SIG-M5 treated with dmso at 0.1 percent for 504 hours (cell line): ENCODE data around the gene GPR137.

ENCODE experiments used
- DNase-seq: peaks from one replicate; lab custom pipeline; 2025; ENCODE audit not compliant: unreplicated experiment; lab: John Stamatoyannopoulos, UW

Gene GPR137

GRCh38 chr11:64284048-64284961 is 1.3 kb upstream of the GPR137 start, which contains the start of gene BAD:
Gene BAD, minus strand, starts transcription at chr11:64284665. Its CDS starts 297 bp downstream, at chr11:64284368.
- DNase-seq: peak; percentile 93

- no peak for DNase-seq
These were observed 495 bp downstream of the GPR137 start for GRCh38 chr11:64285885-64286800.

- DNase-seq: no peak
These were observed 1.1 kb downstream of the GPR137 start for GRCh38 chr11:64286801-64287159.

GRCh38 chr11:64287676-64288352 is 2.2 kb downstream of the GPR137 start:
- no peak for DNase-seq

DNA sequence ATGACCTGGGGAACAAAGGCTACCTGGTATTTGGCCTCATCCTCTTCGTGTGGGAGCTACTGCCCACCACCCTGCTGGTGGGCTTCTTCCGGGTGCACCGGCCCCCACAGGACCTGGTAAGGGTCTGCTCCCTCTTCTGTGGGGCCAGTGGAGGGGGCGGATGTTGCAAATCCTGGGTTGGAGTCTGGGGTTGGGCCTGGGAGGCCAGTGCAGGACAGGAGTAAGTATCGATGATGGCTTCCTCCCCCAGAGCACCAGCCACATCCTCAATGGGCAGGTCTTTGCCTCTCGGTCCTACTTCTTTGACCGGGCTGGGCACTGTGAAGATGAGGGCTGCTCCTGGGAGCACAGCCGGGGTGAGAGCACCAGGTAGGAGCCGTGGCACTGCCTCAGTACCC is 2.7 kb downstream of the GPR137 start:
- no peak for DNase-seq

GRCh38 chr11:64289002-64289564 is 3.4 kb downstream of the GPR137 start:
- DNase-seq: no peak

- DNase-seq: no peak
These were observed 5.0 kb downstream of the GPR137 start for GRCh38 chr11:64290352-64291261.

GRCh38 chr11:64291262-64291751 is 5.7 kb downstream of the GPR137 start, which contains the start of gene KCNK4:
Gene KCNK4, plus strand, starts transcription at chr11:64291302. Its CDS starts 1,717 bp downstream, at chr11:64293019.
- no peak for DNase-seq

GRCh38 chr11:64291752-64292459 is 6.3 kb downstream of the GPR137 start:
- no peak for DNase-seq

DNA sequence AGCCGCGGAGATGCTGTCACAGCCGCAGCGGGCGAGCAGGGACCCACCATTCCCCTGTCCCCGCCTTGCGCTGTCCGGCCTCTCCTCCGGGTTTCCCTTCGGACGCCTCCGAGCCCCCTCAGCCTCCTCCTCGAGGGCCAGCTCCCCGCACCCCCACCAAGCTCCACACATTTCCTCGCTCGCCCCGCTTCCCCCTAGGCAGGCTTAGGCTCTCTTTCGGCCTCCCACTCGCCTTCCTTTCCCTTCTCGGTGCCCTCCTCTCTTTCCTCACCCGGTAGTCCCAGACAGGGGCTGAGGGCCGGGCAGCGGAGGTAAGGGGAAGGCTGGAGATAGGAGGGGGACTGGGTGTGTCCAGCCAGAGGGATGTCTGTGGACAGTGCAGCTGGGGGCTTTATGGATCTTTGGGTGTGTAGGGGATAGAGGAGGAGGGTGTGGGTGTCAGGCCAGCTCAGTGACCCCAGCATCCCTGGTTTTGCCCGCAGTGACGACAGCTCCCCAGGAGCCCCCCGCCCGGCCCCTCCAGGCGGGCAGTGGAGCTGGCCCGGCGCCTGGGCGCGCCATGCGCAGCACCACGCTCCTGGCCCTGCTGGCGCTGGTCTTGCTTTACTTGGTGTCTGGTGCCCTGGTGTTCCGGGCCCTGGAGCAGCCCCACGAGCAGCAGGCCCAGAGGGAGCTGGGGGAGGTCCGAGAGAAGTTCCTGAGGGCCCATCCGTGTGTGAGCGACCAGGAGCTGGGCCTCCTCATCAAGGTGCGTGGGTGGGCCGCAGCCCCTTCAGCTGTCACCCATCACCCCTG is 7.0 kb downstream of the GPR137 start:
- DNase-seq: no peak

DNA sequence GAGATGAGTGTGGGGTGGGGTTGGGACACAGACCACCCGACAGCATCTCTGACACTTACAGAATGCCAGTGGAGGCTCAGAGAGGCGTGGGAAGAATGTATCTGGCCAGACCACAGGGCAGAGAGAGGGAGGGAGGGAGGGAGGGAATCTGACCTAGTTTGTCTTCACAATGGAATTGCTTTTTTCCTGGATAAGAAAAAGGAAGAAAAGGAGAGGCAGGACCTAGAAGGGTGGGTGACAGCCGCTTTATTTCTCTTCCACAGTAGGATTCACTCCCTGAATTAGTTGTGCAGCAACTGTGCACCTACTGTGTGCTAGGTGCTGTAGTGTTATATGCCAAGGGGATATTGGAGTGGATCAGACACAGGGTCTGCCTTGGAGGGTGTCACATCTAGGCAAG is 9.1 kb downstream of the GPR137 start:
- DNase-seq: no peak

DNA sequence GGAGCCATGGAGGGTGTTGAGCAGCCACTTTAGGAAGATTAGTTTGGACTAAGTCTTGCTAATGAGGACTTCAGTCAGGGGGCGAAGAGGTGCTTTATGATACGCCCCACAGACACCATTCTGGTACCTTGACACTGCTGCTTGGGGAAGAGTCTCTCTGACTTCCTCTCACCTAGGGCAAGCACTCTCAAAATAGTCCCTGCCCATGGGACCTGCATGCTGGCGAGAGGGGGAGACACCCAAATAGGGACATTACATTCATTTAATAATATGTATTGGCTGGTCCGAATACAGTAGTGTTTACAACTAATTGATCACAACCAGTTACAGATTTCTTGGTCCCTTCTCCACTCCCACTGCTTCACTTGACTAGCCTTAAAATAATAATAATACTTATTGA is 10.1 kb downstream of the GPR137 start:
- no peak for DNase-seq

DNA sequence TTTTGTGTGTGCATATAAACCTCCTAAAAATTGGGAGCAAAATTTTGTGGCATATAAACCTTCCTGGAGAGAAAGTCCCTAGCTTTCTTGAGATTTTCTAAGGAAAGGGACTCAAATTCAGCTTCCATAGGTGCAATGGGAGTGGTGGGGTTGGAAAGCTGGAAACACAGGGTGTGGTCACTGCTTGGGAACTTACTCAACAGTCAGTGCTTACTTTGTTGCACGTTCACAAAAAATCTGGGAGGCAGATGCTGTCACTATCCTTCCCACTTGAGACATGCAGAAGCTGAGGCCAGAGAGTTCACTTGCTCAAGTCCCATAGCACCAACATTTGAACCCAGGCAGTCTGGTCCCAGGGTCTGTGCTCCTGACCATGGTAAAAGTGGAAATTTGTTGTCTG is 10.6 kb downstream of the GPR137 start:
- DNase-seq: no peak

- no peak for DNase-seq
These were observed 11.4 kb downstream of the GPR137 start for GRCh38 chr11:64296830-64297698.

- no peak for DNase-seq
These were observed 12.2 kb downstream of the GPR137 start for GRCh38 chr11:64297699-64298358.

- no peak for DNase-seq
These were observed 13.6 kb downstream of the GPR137 start for GRCh38 chr11:64298966-64299846.
